NK-92 (cell line): ENCODE results near the gene NLRP4.

Experiments used
- DNase-seq: peaks from one replicate; lab custom pipeline; 2025; ENCODE audit not compliant: unreplicated experiment; lab: John Stamatoyannopoulos, UW

Gene NLRP4, protein sequence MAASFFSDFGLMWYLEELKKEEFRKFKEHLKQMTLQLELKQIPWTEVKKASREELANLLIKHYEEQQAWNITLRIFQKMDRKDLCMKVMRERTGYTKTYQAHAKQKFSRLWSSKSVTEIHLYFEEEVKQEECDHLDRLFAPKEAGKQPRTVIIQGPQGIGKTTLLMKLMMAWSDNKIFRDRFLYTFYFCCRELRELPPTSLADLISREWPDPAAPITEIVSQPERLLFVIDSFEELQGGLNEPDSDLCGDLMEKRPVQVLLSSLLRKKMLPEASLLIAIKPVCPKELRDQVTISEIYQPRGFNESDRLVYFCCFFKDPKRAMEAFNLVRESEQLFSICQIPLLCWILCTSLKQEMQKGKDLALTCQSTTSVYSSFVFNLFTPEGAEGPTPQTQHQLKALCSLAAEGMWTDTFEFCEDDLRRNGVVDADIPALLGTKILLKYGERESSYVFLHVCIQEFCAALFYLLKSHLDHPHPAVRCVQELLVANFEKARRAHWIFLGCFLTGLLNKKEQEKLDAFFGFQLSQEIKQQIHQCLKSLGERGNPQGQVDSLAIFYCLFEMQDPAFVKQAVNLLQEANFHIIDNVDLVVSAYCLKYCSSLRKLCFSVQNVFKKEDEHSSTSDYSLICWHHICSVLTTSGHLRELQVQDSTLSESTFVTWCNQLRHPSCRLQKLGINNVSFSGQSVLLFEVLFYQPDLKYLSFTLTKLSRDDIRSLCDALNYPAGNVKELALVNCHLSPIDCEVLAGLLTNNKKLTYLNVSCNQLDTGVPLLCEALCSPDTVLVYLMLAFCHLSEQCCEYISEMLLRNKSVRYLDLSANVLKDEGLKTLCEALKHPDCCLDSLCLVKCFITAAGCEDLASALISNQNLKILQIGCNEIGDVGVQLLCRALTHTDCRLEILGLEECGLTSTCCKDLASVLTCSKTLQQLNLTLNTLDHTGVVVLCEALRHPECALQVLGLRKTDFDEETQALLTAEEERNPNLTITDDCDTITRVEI

DNA sequence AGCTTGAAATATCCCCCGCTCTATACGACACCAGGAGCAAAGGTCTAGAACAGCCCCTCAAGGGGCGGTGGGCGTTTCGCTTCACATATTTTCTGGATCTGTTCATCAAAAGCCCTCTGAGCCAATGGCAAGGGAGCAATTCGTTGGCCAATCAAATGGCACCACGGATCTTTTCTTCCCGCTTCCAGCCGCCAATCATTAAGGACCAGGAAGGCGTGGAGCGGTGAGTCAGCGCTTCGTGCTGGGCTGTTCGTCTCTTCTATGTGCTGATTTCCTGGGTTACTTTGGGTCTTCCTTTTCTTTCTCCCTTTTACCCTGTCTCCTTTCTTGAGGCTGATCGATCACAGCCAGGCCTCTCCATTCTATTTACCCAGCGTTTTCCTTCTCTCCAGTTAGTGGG is at the start of gene NLRP4:
TSS of gene NLRP4 (plus strand) at position 201 of the 400 bp plus-strand sequence. CDS start 15,541 bp downstream, outside the sequence.
- DNase-seq: no peak

DNA sequence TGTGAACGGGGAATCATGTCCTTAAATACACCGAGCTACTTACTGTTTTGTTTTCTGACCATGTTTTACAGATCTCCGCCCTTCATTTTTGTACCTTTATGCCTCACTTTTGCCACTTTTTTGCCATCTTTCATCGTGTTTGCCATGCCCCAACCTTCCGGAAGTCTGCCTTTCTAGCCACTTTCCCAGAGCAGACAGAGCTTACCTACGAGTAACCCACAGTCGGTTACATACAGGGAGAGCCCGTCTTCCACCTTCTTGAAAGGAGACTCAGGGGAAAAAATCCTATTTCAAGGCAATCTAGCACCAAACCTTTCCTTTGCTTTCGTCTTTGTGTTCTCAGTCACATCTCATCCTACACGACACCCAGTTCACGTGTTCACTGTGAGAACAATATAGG is 41.3 kb upstream of the NLRP4 start:
- no peak for DNase-seq

DNA sequence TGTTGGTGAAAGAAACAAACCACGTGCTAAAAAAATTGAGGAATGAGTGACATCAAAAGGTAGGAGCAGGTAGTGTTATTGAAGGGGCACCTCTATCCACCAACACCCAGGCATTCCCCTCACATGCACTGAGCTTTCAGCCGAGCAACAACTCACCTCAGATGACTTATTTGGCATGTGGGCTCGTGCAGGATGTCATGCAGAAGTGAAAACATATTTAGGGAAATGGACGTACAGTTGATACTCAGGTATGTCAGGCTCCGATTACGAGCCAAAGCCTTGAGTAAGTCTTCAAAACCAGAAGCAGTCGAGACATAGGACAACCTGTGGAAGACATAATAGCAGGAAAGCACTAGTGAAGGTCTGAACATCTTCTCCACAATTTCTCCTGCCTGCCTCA is 34.9 kb upstream of the NLRP4 start:
- DNase-seq: no peak

DNA sequence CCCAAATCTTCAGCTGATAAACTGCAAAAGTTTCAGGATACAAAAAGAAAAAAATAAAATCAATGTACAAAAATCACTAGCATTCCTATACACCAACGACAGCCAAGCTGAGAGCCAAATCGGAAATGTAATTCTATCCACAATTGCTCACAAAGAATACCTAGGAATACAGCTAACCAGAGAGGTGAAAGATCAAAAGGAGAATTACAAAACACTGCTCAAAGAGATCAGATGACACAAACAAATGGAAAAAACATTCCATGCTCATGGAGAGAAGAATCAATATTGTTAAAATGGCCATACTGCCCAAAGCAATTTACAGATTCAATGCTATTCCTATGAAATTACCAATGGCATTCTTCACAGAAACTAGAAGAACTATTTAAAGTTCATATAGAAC is 34.1 kb upstream of the NLRP4 start:
- DNase-seq: no peak

DNA sequence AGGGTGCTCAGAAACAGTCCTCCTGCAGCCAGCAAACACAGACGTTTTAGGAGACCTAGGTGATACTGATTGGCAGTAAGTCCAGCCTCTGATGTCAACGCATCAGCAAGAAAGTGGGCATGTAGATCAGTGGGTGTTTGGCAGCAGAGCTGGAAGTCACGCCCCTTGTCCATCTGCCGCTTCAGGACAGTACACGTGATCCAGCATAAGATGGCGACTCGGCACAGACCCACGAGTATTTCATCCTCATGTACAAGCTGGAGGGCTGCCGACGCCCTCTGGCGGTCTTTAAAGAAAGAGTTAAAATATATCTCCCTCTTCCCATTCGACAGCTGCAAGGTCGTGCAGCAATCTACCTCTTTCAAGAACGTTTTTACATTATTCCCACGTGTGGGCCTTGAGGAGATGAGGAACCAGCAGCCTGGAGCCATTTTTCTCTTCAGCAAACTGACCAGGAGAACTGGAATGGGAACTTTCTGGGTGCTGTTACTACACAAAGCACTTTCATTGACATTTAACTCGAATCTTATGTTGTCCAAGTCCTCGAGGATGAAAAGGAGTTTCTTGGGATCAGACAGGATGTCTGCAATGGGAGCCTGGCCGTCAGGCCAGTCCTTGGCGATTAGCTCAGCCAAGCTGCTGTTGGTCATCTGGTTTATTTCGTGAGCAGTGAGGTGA is 26.8 kb upstream of the NLRP4 start:
- no peak for DNase-seq

DNA sequence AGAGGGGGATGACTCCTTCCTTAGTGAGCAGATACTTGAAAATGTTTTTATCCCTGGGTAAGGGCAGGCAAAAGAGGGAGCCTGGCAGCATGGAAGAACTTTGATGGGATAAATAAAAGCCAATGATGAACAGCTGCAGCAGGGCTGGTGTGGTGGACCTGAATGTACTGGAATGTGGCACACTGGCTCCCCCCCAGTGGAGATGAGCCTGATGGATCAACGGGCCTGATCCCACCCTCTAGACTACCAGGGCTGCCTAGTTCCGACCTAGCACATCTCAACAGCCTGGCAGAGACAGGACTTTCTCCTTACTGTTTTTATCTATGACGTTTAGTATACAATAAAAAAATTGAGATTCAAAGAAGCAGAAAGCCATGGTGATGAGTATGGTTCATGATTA is 25.0 kb upstream of the NLRP4 start:
- no peak for DNase-seq

DNA sequence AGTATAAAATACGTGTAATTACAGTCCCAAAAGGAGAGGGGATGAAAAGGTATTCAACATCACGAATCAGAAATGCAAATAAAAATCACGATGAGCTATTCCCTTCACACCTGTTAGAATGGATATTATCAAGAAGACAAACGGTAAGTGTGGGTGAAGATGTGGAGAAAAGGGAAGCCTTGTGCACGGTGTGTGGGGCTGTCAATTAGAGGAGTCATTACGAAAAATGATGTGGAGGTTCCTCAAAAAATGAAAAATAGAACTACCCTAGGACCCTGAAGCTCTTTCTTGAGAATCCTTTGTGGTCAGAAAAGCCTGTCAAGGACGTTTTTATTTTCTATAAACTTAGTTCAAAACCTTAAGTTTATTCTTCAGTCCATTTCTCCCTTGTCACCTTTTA is 23.9 kb upstream of the NLRP4 start:
- DNase-seq: no peak

DNA sequence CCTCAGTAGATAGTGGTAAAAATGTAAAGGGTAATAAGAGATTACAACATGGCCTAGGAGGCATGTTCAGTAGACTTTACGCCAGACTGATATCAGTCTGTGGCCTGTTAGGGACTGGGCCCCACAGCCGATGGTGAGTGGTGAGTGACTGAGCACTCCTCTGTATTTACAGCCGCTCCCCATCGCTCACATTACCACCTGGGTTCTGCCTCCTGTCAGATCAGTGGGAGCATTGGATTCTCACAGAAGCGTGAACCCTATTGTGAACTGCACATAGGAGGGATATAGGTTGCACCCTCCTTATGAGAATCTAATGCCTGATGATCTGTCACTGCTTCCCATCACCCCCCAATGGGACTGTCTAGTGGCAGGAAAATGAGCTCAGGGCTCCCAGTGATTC is 22.4 kb upstream of the NLRP4 start:
- DNase-seq: no peak

DNA sequence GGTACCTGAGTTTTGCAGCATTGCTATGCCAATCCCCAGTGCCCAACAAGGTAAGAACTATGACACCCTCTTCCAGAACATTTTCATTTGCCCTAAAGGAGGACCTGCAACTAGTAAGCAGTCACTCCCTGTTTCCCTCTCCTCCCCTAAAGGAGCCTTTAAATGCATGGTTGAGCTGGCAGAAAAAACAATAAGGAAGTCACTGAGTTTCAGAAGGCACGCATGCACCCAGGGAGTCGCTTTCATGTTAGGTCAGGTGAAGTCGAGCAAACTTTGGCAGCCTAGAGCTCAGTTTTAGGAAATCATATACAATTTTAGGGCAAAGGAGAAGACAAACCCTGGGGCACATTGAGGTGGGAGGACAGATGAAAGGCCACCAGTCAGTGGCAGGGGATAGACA is 16.3 kb upstream of the NLRP4 start:
- DNase-seq: no peak

DNA sequence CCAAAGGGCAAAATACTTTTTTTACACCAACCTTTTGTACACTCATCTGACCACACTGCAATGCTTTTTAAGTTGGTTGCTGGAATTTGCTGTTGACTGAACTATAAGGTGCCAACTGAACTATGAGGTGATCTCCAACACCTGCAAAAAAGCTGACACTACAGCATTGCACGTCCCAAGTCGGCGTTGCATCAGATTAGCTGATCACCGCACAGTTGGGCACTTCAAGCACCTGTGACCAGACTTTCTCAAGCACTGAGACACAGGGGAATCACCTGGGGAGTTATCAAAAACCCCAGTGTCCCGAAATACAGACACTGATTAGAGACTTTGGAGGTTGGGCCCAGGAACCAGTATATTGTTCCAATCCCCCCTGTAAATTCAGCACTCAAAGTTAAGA is 5.7 kb upstream of the NLRP4 start:
- DNase-seq: no peak

DNA sequence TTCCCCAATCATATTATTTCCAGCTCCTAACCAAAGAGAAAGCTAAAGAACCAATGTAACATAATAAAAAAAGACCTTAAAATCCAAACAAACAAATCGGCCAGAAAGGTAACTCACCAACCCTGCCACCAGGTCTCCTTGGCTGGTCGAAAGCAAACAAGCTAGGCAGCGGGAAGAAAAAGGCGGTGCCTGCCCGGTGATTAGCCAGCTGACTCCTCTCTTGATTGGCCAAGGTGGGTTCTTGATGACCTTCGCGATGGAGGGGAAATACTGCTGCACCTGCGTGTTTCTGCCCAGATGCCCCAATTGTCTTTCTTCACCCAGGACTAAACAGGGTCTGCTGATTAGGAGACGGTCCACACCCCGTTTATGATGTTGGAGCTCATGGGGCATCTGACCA is 4.5 kb upstream of the NLRP4 start, which contains the start of gene NLRP11:
TSS of gene NLRP11 (minus strand) at position 154 of the 400 bp plus-strand sequence. CDS start 13,825 bp downstream, outside the sequence.
- DNase-seq: no peak

DNA sequence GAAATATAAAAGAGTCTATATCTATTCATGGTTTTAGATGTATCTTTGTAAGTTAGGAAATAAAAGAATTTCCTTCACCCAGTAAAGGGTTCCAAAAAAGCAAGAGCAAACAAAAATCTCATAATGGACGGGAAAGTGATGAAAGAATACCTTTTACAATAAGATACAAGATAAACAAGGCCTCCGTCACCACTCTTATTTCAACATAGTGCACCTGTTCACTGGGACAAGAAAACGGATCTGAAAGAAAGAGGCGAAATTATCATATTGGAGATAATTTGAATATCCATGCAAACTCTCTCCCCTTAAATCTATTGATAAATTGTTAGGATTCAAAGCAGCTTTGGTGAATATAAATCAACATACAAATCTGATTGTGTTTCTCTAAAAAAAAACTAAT is 3.7 kb upstream of the NLRP4 start:
- no peak for DNase-seq

DNA sequence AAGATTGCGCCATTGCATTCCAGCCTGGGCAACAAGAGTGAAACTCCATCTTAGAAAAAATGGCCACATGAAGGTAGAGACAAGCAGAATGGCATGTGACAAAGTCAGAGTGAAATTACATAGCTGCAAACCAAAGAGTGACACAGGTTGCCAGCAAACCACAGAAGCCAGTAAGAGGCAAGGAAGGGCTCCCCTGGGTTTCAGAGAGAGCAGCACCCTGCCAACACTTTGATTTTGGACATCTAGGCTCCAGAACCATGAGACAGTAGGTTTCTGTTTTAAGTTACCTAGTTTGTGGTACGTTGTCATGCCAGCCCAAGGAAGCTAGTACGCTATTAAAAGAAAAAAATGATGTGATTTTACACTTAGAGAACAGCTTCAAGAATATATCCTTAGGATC is 1.9 kb downstream of the NLRP4 start:
- DNase-seq: no peak

DNA sequence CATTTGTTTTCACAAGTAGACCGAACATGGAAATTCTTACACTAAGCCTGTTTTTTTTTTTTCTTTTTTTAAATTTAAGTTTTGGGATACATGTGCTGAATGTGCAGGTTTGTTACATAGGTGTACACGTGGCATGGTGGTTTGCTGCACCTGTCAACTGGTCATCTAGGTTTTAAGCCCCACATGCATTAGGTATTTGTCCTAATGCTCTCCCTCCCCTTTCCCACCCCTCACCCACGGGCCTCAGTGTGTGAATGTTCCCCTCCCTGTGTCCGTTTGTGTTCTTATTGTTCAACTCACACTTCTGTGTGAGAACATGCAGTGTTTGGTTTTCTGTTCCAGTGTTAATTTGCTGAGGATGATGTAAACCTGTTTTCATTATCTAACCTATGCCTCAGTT is 2.6 kb downstream of the NLRP4 start:
- DNase-seq: no peak

DNA sequence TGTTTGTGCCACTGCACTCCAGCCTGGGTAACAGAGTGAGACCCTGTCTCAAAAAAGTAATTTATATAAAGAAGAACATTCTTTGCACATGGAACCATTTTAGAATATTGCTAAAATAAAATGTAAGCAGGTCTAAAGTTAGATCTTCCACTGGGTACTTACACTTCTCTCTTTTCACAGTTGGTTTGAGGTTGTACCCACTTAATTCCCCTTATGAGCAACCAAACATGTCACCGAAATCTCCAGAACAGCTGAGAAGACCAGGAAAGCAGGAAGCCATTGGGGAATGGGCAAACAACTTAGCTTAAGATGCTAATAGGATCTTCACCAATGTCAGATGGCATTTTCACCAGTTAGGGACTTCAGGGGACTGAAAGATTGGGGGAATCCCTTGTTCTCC is 18.8 kb downstream of the NLRP4 start:
- DNase-seq: no peak

DNA sequence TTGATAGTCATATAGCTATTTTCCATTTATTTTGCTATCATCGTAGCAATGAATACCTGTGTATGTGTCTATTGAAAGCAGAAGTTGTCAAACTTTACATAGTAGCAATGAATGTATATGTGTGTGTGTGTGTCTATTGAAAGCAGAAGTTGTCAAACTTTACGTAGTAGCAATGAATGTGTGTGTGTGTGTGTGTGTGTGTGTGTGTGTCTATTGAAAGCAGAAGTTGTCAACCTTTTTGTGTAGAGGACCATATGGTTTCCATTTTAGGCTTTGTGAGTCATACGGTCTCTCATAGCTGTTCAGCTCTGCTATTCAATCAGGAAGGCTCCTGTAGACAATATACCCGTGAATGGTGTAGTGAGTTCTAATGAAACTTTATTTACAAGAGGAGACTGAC is 20.8 kb downstream of the NLRP4 start:
- no peak for DNase-seq

DNA sequence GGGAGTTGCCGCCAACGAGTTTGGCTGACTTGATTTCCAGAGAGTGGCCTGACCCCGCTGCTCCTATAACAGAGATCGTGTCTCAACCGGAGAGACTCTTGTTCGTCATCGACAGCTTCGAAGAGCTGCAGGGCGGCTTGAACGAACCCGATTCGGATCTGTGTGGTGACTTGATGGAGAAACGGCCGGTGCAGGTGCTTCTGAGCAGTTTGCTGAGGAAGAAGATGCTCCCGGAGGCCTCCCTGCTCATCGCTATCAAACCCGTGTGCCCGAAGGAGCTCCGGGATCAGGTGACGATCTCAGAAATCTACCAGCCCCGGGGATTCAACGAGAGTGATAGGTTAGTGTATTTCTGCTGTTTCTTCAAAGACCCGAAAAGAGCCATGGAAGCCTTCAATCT is 21.6 kb downstream of the NLRP4 start:
- DNase-seq: no peak

DNA sequence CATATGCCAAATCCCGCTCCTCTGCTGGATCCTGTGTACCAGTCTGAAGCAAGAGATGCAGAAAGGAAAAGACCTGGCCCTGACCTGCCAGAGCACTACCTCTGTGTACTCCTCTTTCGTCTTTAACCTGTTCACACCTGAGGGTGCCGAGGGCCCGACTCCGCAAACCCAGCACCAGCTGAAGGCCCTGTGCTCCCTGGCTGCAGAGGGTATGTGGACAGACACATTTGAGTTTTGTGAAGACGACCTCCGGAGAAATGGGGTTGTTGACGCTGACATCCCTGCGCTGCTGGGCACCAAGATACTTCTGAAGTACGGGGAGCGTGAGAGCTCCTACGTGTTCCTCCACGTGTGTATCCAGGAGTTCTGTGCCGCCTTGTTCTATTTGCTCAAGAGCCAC is 22.1 kb downstream of the NLRP4 start:
- DNase-seq: no peak

DNA sequence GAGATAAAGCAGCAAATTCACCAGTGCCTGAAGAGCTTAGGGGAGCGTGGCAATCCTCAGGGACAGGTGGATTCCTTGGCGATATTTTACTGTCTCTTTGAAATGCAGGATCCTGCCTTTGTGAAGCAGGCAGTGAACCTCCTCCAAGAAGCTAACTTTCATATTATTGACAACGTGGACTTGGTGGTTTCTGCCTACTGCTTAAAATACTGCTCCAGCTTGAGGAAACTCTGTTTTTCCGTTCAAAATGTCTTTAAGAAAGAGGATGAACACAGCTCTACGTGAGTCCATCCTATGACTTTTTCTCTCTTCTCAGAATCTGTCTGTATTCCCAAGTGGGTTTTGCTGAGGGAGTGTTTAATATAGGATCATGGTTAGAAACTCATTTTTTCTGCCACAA is 22.6 kb downstream of the NLRP4 start:
- no peak for DNase-seq

DNA sequence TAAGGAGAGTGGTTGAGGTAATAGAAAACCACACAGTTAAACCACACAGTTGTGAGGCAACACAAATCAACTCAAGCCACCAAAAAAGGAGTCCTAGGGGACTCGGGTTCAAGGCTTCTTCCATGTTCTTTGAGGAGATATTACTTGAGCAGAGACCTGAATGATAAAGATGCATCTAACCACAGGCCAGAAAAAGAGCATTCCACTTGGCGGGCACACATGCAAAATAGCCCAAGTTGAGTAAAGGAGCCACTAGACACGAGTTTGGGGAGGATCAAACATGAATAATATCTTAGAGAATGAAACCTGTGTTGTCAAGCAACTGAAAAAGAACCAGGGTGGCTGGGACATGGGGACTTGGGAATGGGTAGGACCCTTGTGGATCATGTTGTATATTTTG is 30.2 kb downstream of the NLRP4 start:
- no peak for DNase-seq

DNA sequence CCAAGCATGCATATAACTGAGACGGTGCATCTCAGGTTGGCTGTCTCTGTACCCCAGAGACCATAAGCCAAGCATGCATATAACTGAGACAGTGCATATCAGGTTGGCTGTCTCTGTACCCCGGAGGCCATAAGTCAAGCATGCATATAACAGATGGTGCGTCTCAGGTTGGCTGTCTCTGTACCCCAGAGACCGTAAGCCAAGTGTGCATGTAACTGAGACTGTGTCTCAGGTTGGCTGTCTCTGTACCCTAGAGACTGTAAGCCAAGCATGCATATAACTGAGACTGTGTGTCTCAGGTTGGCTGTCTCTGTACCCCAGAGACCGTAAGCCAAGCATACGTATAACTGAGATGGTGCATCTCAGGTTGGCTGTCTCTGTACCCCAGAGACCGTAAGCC is 30.8 kb downstream of the NLRP4 start:
- DNase-seq: no peak
